GM15510 (cell line): ENCODE measurements around the gene TBC1D4.

ENCODE experiments used
- POLR2A ChIP-seq: IDR thresholded peaks from 3 replicates; pipeline ENCODE4 v1.6.1; 2011; ENCODE audit warnings: borderline replicate concordance; ENCODE audit not compliant: insufficient read length; ENCODE audit errors: extremely low read depth

The TBC1D4 gene

GRCh38 chr13:75416327-75417011, 65.5 kb downstream of the TBC1D4 start:
- TF ChIP-seq POLR2A, result no peak

- TF ChIP-seq POLR2A, result no peak
Observed at GRCh38 chr13:75415694-75416093, 66.3 kb downstream of the TBC1D4 start.

- TF ChIP-seq POLR2A, result no peak
Observed at GRCh38 chr13:75415171-75415570, 66.8 kb downstream of the TBC1D4 start.

GRCh38 chr13:75414036-75414827, 67.7 kb downstream of the TBC1D4 start:
- no peak for TF ChIP-seq POLR2A

DNA sequence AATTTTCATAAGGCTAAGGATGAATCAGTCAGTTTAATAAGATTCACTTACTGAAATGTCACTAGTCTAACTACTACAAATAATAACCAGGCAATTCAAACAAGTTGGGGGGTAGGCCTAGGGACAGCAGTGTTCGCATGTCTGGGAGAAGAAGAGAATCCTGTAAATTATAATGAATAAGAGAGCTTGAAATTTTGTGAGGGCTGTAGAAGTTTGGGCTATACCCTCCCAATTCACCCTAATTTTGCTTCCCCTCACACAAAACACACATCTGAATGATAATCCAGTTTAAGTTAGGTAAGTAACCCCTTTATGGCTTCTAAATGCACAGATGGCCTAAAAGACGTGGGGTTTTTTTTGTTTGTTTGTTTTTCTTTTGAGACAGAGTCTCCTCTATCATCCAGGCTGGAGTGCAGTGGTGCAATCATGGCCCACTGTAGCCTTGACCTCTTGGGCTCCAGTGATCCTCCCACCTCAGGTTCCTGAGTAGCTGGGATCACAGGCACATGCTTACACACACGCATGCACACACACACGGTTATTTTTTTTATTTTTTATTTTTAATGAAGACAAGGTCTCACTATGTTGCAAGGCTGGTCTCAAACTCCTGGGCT, 69.9 kb downstream of the TBC1D4 start:
- no peak for TF ChIP-seq POLR2A

- no peak for TF ChIP-seq POLR2A
Observed at GRCh38 chr13:75410207-75410606, 71.8 kb downstream of the TBC1D4 start.

DNA sequence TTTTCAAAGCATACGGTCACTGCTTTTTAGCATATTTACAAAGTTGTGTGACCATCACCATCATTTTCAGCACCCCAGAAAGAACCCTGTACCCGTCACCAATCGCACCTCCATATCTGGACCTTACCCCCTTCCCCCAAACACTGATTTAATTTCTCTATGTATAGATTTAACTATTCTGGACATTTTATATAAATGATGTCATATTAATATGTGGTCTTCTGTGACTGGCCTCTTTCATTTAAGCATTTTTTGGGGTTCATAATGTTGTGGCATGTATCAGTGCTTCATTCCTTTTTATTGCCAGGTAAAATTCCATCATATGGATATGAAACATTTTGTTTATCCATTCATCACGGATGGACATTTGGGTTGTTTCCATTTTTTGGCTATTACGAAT, 74.0 kb downstream of the TBC1D4 start:
- TF ChIP-seq POLR2A, result no peak

DNA sequence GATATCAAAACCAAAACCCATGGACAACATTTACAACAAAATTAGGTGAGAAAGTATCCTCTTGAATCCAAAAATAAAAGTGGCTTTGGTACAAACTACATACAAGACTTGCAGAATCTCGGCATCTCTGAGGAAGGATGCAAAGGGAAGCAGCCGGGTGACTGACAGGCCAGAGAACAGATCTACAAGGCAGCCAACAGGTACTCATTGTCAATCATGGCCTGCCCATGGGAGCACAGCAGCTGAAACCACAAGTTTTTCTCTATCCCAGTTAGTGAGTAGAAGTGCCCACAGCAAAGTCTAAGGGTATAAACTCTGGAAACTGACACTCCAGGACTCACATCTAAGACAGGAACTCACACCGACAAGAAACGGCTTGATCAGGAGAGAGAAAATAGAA, 74.5 kb downstream of the TBC1D4 start:
- TF ChIP-seq POLR2A, result no peak

DNA sequence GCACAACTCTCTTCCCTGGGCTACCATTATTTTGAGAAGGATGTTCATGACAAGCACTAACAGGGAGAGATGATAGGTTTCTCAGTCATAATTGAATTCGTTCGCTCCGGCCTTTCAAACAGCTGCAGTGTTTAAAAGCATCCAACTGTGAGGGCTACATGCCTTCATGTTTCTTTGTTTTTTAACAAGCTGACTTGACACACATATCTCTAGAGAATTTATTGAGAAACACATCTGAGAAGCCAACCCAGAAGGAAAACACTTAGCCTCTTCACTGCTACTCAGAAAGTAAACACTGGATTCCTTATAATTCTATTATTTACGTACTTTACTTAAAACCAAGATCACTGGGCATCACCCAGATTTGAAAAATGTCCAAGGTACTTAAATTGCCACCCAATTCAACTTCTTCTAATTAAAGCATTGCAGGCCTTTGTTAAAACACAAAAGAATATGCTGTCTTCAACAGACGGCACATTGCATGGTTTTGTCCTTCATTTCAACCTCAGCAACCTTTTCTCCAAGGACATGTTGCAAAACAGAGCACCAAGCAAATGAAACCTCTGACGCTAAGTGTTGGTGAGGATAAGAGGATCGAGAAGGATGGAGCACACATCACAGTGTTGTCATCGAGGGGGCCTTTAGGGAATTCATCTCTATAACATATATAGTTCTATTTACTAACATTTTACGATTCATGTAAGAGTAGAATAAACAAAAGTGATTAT, 75.8 kb downstream of the TBC1D4 start:
- no peak for TF ChIP-seq POLR2A

GRCh38 chr13:75404726-75405125, 77.2 kb downstream of the TBC1D4 start:
- TF ChIP-seq POLR2A, result no peak

DNA sequence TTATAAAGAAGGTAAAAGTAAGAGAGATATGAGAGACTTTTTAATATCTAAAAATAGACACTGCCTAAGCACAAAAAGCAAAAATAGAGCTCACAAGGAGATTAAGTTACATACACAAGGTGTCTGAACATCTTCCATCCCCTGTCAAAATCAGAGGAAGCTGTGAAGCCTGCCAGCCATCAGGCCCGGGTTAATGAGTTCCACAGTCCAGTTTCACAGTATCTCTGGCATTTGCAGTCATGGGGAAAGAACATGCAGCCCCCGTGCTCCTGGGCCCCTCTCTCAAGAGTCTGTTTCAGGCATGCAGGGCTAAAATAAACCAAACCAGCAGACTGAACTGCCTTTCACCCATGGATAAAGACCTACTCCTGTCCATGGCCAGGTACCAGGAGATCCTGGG, 79.2 kb downstream of the TBC1D4 start:
- TF ChIP-seq POLR2A, result no peak

GRCh38 chr13:75400775-75401174, 81.2 kb downstream of the TBC1D4 start:
- no peak for TF ChIP-seq POLR2A

- no peak for TF ChIP-seq POLR2A
Observed at GRCh38 chr13:75399879-75400217, 82.1 kb downstream of the TBC1D4 start.

DNA sequence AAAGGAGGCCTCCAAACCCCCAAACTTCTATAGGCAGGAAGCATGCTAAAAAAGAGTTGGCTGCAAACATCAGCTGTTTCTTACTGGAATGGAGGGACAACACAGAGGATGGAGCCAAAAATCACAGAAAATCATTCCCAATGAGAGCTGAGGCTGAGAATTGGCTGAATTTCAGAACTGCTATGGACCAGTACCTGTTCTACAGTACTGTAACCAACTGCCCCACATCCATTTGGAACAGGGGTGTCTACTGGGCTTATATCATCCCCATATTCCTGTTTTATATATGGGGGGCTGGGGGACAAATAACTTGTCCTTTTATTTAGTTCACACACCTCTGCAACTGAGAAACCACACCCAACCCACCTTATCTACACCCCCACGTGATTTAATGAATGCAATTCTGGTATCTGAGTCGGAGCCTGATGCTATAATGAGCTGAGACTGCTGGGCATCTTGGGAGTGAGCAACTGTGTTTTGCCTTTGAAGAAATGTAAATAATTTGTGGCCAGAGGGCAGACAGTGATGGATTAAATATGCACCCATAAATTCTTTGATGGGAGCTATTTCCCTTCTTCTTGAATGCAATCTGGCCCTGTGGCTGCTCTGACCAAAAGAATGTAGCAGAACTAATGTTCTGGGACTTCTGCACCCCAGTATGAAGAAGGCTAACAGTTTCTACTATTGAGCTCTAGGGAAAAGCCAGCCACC, 82.6 kb downstream of the TBC1D4 start:
- TF ChIP-seq POLR2A, result no peak
